Measurements from ENCODE around the gene SCRT2. TPM values are rescaled to one million over a fixed set of nuclear protein-coding genes. Genes with fewer than 3 reads are reported as not detected.
A peak's percentile ranks its signal among the peaks of the same experiment; 100 is the strongest.

SCRT2 gene
- total RNA-seq, 1 experiment from 2014 or later = 0.20 TPM

DNA sequence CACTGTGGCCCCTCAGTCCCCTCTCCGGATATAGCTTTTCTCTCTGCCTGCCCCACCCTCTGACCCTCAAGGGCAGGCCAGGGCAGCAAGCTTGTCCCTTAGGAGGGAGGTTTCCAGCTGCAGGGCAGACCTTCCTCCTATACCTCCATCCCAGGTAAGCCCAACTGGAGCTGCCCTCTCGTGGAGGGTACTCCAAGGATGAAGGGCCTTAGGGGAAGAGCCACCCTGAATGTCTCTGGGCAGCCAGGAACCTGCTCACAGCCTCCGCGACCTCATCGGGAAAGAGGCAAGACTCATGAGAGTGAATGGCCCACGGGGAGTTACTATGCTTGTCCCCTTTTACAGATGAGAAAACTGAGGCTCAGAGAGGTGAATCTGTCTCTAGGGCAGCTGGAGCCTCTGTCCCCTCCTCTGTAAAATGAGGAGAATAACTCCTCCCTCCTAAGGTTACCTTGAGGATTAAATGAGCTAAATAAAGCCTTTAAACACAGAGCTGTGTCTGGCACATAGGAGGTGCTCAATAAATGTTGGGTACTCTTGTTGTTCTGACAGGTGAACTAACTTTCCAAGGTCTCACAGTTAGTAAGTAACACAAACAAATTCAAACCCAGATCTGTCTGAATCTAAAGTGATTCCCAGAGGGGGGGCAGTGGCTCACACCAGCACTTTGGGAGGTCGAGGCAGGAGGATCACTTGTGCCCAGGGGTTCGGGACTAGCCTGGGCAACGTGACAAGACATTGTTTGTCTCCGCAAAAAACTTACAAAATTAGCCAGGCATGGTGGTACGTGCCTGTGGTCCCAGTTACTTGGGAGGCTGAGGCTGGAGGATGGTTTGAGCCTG is 34.7 kb downstream of the SCRT2 start:
- TF ChIP-seq ZNF219 (CRISPR knock-in tag; IDR thresholded peaks at IDR 0.05; ENCODE audit: borderline replicate concordance) = no peak
- TF ChIP-seq, protein P1, sequence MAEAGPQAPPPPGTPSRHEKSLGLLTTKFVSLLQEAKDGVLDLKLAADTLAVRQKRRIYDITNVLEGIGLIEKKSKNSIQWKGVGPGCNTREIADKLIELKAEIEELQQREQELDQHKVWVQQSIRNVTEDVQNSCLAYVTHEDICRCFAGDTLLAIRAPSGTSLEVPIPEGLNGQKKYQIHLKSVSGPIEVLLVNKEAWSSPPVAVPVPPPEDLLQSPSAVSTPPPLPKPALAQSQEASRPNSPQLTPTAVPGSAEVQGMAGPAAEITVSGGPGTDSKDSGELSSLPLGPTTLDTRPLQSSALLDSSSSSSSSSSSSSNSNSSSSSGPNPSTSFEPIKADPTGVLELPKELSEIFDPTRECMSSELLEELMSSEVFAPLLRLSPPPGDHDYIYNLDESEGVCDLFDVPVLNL (CRISPR knock-in tag; IDR thresholded peaks at IDR 0.05; ENCODE audit: borderline replicate concordance, low read depth) = no peak
- TF ChIP-seq, protein P2, sequence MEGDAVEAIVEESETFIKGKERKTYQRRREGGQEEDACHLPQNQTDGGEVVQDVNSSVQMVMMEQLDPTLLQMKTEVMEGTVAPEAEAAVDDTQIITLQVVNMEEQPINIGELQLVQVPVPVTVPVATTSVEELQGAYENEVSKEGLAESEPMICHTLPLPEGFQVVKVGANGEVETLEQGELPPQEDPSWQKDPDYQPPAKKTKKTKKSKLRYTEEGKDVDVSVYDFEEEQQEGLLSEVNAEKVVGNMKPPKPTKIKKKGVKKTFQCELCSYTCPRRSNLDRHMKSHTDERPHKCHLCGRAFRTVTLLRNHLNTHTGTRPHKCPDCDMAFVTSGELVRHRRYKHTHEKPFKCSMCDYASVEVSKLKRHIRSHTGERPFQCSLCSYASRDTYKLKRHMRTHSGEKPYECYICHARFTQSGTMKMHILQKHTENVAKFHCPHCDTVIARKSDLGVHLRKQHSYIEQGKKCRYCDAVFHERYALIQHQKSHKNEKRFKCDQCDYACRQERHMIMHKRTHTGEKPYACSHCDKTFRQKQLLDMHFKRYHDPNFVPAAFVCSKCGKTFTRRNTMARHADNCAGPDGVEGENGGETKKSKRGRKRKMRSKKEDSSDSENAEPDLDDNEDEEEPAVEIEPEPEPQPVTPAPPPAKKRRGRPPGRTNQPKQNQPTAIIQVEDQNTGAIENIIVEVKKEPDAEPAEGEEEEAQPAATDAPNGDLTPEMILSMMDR (IDR thresholded peaks at IDR 0.05) = no peak
- TF ChIP-seq ZNF232 (CRISPR knock-in tag; IDR thresholded peaks at IDR 0.05) = no peak
- TF ChIP-seq, protein P3, sequence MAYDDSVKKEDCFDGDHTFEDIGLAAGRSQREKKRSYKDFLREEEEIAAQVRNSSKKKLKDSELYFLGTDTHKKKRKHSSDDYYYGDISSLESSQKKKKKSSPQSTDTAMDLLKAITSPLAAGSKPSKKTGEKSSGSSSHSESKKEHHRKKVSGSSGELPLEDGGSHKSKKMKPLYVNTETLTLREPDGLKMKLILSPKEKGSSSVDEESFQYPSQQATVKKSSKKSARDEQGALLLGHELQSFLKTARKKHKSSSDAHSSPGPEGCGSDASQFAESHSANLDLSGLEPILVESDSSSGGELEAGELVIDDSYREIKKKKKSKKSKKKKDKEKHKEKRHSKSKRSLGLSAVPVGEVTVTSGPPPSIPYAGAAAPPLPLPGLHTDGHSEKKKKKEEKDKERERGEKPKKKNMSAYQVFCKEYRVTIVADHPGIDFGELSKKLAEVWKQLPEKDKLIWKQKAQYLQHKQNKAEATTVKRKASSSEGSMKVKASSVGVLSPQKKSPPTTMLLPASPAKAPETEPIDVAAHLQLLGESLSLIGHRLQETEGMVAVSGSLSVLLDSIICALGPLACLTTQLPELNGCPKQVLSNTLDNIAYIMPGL (CRISPR knock-in tag; IDR thresholded peaks at IDR 0.05) = no peak
- no peak for TF ChIP-seq GTF2I (CRISPR knock-in tag; conservative IDR thresholded peaks at IDR 0.05)
- no peak for TF ChIP-seq ELF4 (CRISPR knock-in tag; IDR thresholded peaks at IDR 0.05; ENCODE audit: low read depth)
- TF ChIP-seq ZNF121 (CRISPR knock-in tag; IDR thresholded peaks at IDR 0.05) = no peak
- TF ChIP-seq OVOL2 (CRISPR knock-in tag; IDR thresholded peaks at IDR 0.05; ENCODE audit: borderline replicate concordance) = no peak
- no peak for TF ChIP-seq CREM (CRISPR knock-in tag; IDR thresholded peaks at IDR 0.05)
- TF ChIP-seq ZNF416 (CRISPR knock-in tag; IDR thresholded peaks at IDR 0.05) = no peak
- Mint-ChIP-seq H3K9me3 (no peaks in the 10 kb centered on the region), H3K27ac (peak overlapping the region; percentile 60), H3K27me3 (ENCODE audit: low read depth) (no peaks in the 10 kb centered on the region; the same call in 1 of the 2 replicates), H3K4me3 (peak overlapping the region; percentile 42; the same call in 1 of the 2 replicates), H3K36me3 (no peaks in the 10 kb centered on the region), H3K4me1 (peaks cover 13% of the 10 kb centered on the region)
- ChIA-PET POLR2A (interaction anchor here (0.6 to 0.8 kb wide), 3 partner anchors 66 to 98 kb away, joined by 3 read pairs; no protein-coding TSS in a partner anchor), CTCF (interaction anchor here (0.5 to 2.5 kb wide), 13 partner anchors 10 to 286 kb away, joined by 3 to 15 read pairs (median 4); no protein-coding TSS in a partner anchor)
- ATAC-seq (no peak), DNase-seq (ENCODE audit: low spot score) (no peak)

DNA sequence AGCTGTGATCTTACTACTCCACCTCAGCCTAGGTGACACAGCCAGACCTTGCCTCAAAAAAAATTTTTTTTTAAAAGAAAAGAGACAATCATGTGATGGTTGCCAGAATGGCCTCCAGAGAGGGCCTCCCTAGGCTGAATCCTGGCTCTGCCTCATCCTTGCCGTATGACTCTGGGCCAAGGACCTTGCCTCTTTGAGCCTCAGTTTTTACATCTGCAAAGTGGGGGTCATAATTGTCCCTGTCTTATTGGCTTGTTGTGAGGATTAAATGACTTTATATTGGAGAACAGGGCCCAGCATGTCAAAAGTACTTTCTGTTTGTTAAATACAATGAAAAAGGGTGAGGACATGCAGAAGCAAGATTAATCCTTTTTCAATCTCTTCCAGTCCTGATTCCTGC is 37.0 kb downstream of the SCRT2 start:
- Mint-ChIP-seq H3K9me3 (no peaks in the 10 kb centered on the region), H3K4me3 (no peak overlapping the region), H3K4me1 (peaks cover 12% of the 10 kb centered on the region), H3K27me3 (ENCODE audit: low read depth) (no peaks in the 10 kb centered on the region), H3K27ac (no peak overlapping the region), H3K36me3 (no peaks in the 10 kb centered on the region)
- ATAC-seq = no peak
- no peak for DNase-seq (ENCODE audit: low spot score)
- no peak for TF ChIP-seq KAT7 (CRISPR knock-in tag; IDR thresholded peaks at IDR 0.05; ENCODE audit: borderline replicate concordance)
- TF ChIP-seq, protein P4, sequence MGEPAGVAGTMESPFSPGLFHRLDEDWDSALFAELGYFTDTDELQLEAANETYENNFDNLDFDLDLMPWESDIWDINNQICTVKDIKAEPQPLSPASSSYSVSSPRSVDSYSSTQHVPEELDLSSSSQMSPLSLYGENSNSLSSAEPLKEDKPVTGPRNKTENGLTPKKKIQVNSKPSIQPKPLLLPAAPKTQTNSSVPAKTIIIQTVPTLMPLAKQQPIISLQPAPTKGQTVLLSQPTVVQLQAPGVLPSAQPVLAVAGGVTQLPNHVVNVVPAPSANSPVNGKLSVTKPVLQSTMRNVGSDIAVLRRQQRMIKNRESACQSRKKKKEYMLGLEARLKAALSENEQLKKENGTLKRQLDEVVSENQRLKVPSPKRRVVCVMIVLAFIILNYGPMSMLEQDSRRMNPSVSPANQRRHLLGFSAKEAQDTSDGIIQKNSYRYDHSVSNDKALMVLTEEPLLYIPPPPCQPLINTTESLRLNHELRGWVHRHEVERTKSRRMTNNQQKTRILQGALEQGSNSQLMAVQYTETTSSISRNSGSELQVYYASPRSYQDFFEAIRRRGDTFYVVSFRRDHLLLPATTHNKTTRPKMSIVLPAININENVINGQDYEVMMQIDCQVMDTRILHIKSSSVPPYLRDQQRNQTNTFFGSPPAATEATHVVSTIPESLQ (CRISPR knock-in tag; IDR thresholded peaks at IDR 0.05) = no peak
- no peak for TF ChIP-seq MXD4 (CRISPR knock-in tag; IDR thresholded peaks at IDR 0.05; ENCODE audit: borderline replicate concordance)
- TF ChIP-seq IRF2 (CRISPR knock-in tag; IDR thresholded peaks at IDR 0.05; ENCODE audit: borderline replicate concordance, low read depth) = no peak
- TF ChIP-seq ZNF232 (CRISPR knock-in tag; IDR thresholded peaks at IDR 0.05) = no peak
- no peak for TF ChIP-seq GABPB1 (CRISPR knock-in tag; IDR thresholded peaks at IDR 0.05)
- no peak for TF ChIP-seq NR1H2 (CRISPR knock-in tag; IDR thresholded peaks at IDR 0.05)
- TF ChIP-seq, protein P5, sequence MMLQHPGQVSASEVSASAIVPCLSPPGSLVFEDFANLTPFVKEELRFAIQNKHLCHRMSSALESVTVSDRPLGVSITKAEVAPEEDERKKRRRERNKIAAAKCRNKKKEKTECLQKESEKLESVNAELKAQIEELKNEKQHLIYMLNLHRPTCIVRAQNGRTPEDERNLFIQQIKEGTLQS (CRISPR knock-in tag; conservative IDR thresholded peaks at IDR 0.05) = no peak
- no peak for TF ChIP-seq ZNF263 (CRISPR knock-in tag; IDR thresholded peaks at IDR 0.05; ENCODE audit: low read depth)
- TF ChIP-seq, protein P6, sequence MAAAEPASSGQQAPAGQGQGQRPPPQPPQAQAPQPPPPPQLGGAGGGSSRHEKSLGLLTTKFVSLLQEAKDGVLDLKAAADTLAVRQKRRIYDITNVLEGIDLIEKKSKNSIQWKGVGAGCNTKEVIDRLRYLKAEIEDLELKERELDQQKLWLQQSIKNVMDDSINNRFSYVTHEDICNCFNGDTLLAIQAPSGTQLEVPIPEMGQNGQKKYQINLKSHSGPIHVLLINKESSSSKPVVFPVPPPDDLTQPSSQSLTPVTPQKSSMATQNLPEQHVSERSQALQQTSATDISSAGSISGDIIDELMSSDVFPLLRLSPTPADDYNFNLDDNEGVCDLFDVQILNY (CRISPR knock-in tag; IDR thresholded peaks at IDR 0.05) = no peak
- no peak for TF ChIP-seq HMGA2 (CRISPR knock-in tag; IDR thresholded peaks at IDR 0.05)
- TF ChIP-seq, protein P7, sequence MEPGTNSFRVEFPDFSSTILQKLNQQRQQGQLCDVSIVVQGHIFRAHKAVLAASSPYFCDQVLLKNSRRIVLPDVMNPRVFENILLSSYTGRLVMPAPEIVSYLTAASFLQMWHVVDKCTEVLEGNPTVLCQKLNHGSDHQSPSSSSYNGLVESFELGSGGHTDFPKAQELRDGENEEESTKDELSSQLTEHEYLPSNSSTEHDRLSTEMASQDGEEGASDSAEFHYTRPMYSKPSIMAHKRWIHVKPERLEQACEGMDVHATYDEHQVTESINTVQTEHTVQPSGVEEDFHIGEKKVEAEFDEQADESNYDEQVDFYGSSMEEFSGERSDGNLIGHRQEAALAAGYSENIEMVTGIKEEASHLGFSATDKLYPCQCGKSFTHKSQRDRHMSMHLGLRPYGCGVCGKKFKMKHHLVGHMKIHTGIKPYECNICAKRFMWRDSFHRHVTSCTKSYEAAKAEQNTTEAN (CRISPR knock-in tag; IDR thresholded peaks at IDR 0.05) = no peak
- TF ChIP-seq, protein P8, sequence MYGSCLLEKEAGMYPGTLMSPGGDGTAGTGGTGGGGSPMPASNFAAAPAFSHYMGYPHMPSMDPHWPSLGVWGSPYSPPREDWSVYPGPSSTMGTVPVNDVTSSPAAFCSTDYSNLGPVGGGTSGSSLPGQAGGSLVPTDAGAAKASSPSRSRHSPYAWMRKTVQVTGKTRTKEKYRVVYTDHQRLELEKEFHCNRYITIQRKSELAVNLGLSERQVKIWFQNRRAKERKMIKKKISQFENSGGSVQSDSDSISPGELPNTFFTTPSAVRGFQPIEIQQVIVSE (CRISPR knock-in tag; IDR thresholded peaks at IDR 0.05; ENCODE audit: borderline replicate concordance) = no peak
- CTCF ChIA-PET = interaction anchor here (1.5 kb wide), 1 partner anchor 29 kb away, joined by 5 read pairs; no protein-coding TSS in a partner anchor
- POLR2A ChIA-PET = no interaction called here
